Natural killer cell treated with Interleukin-12 subunit alpha and Interleukin-12 subunit beta and Interleukin-15 and Interleukin-18, amount 100 ng/mL, for 72 hours (primary cell): ENCODE measurements around the gene ADGRL2. TPM values are rescaled to one million over a fixed set of nuclear protein-coding genes. Genes with fewer than 3 reads are reported as not detected.
"Not testable (repeated sequence)": the region's sequence is repeated elsewhere in the genome, so short reads cannot be mapped to it uniquely, and the experiment has no call there.

Source experiments
- ATAC-seq, 2 donors: fragments of 150-1000 bp; cut with Tn5 transposase in 1 of 2; sonication (Bioruptor Pico), chemical (Tn5 transposase) in 1 of 2; 2 replicates each; pipeline ENCODE4 v1.10.0; 2021
- DNase-seq: peaks from one replicate; pipeline ENCODE4 v3.0.0; 2022; ENCODE audit warnings: low spot score
- H3K27ac Mint-ChIP-seq, 2 donors: 1 replicate in 1 of 2; 2 replicates in 1 of 2; pipeline ENCODE4 v1.8.0; 2022; ENCODE audit warnings: mixed read lengths in 2 of 2, mild to moderate bottlenecking in 1 of 2, moderate library complexity in 1 of 2
- H3K27me3 Mint-ChIP-seq, 2 donors: 1 replicate in 1 of 2; 2 replicates in 1 of 2; pipeline ENCODE4 v1.8.0; 2022; ENCODE audit warnings: mixed read lengths in 2 of 2
- H3K36me3 Mint-ChIP-seq: one replicate; pipeline ENCODE4 v1.8.0; 2022; ENCODE audit warnings: mixed read lengths
- H3K4me1 Mint-ChIP-seq, 2 donors: 1 replicate in 1 of 2; 2 replicates in 1 of 2; pipeline ENCODE4 v1.8.0; 2022; ENCODE audit warnings: low read depth in 2 of 2, mixed read lengths in 2 of 2, mild to moderate bottlenecking in 1 of 2
- H3K4me3 Mint-ChIP-seq: one replicate; pipeline ENCODE4 v1.8.0; 2022; ENCODE audit warnings: mixed read lengths
- H3K9me3 Mint-ChIP-seq: 2 replicates; pipeline ENCODE4 v1.8.0; 2022; ENCODE audit warnings: mixed read lengths
- total RNA-seq, 2 donors: library from RNA; stranded (reverse); gene quantifications; one replicate each; pipeline ENCODE4 v1.2.3, GENCODE V29; 2022

ADGRL2 gene
- total RNA-seq, 2 donors from 2014 or later: 0.43 TPM; not detected in 1

GRCh38 chr1:81878538-81878937, 77.8 kb downstream of the ADGRL2 start:
- DNase-seq: no peak
- ATAC-seq: no peak
- Mint-ChIP-seq H3K4me1 (no peaks in the 10 kb centered on the region), H3K36me3 (peaks cover 7% of the 10 kb centered on the region), H3K4me3 (no peak overlapping the region), H3K9me3 (peaks cover 12% of the 10 kb centered on the region), H3K27me3 (no peaks in the 10 kb centered on the region), H3K27ac (no peak overlapping the region)

GRCh38 chr1:81880781-81881180, 80.0 kb downstream of the ADGRL2 start:
- Mint-ChIP-seq H3K27me3 (no peaks in the 10 kb centered on the region), H3K4me1 (no peaks in the 10 kb centered on the region), H3K36me3 (peaks cover 7% of the 10 kb centered on the region), H3K4me3 (no peak overlapping the region), H3K9me3 (peaks cover 9% of the 10 kb centered on the region), H3K27ac (no peak overlapping the region)
- ATAC-seq: no peak
- no peak for DNase-seq

DNA sequence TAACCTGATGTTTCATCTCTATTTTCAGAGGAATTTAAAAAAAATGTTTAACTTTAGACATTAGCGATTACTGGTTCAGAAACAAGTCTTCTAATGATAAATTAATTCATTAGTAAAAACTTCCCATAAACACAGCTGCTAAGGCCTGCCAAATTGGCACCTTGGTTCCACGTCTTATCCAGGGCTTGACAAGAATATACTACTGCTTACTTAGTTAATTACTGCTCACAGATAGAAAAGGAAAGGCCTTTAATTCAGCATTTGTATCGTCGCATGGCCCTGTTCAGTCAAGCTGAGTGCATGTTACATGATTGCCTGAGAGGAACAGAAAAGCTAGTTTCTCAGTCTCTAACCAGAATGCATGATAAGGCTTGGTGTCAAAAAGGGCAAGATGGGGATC, 84.6 kb downstream of the ADGRL2 start:
- peaks cover 7% of the 10 kb centered on the region for H3K36me3 Mint-ChIP-seq
- H3K9me3 Mint-ChIP-seq: peaks cover 9% of the 10 kb centered on the region
- no peak overlapping the region for H3K27ac Mint-ChIP-seq
- ATAC-seq (no peak), DNase-seq (no peak)
- no peak overlapping the region for H3K4me3 Mint-ChIP-seq
- H3K27me3 Mint-ChIP-seq: no peaks in the 10 kb centered on the region
- no peaks in the 10 kb centered on the region for H3K4me1 Mint-ChIP-seq

GRCh38 chr1:81886292-81886691, 85.6 kb downstream of the ADGRL2 start:
- not testable (repeated sequence) for H3K4me1 Mint-ChIP-seq, H3K27me3 Mint-ChIP-seq, H3K36me3 Mint-ChIP-seq, H3K27ac Mint-ChIP-seq, DNase-seq, H3K9me3 Mint-ChIP-seq, H3K4me3 Mint-ChIP-seq, ATAC-seq

- Mint-ChIP-seq H3K4me3 (no peak overlapping the region), H3K4me1 (no peaks in the 10 kb centered on the region), H3K27ac (no peak overlapping the region), H3K9me3 (no peaks in the 10 kb centered on the region), H3K36me3 (no peaks in the 10 kb centered on the region), H3K27me3 (no peaks in the 10 kb centered on the region)
- no peak for ATAC-seq
- no peak for DNase-seq
These were observed 86.8 kb downstream of the ADGRL2 start for GRCh38 chr1:81887421-81888144.

DNA sequence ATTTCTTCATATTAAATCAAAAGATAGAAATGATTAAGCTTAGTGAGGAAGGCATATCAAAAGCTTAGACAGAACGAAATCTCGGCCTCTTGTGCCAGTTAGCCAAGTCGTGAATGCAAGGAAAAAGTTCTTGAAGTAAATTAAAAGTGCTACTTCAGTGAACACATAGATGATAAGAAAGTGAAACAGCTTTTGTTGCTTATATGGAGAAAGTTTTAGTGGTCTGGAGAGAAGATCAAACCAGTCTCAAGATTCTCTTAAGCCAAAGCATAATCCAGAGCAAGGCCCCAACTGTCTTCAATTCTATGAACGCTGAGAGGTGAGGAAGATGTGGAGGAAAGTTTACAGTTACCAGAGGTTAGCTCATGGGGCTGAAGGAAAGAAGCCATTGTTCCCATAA, 88.4 kb downstream of the ADGRL2 start:
- Mint-ChIP-seq H3K4me3 (no peak overlapping the region), H3K9me3 (no peaks in the 10 kb centered on the region)
- no peak for ATAC-seq

DNA sequence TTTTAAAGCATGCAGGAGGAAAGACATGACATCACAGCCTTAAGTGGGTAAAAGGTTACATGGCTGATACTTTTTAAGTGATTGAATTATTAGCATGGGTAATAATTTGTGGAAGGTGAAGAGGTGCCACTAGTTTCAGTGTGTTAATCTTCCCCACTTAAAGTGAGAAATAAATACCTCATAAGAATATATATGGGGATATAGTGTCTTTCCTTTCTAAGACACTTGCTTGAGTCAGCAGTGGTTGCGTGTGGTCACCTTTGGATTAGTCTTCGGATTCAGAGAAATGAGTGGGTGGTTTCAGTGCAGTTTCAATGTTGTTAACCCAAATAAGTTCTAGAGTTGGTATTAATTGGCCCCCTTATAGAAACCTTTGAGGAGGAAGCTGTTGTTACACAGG, 94.1 kb downstream of the ADGRL2 start:
- Mint-ChIP-seq H3K36me3 (no peaks in the 10 kb centered on the region), H3K4me1 (no peaks in the 10 kb centered on the region), H3K27me3 (no peaks in the 10 kb centered on the region), H3K27ac (no peak overlapping the region), H3K4me3 (no peak overlapping the region), H3K9me3 (no peaks in the 10 kb centered on the region)
- ATAC-seq (no peak), DNase-seq (no peak)

More for the DNA sequence above, 88.4 kb downstream of the ADGRL2 start:
- Mint-ChIP-seq H3K27me3 (no peaks in the 10 kb centered on the region), H3K36me3 (no peaks in the 10 kb centered on the region), H3K4me1 (no peaks in the 10 kb centered on the region), H3K27ac (no peak overlapping the region)
- DNase-seq: no peak

DNA sequence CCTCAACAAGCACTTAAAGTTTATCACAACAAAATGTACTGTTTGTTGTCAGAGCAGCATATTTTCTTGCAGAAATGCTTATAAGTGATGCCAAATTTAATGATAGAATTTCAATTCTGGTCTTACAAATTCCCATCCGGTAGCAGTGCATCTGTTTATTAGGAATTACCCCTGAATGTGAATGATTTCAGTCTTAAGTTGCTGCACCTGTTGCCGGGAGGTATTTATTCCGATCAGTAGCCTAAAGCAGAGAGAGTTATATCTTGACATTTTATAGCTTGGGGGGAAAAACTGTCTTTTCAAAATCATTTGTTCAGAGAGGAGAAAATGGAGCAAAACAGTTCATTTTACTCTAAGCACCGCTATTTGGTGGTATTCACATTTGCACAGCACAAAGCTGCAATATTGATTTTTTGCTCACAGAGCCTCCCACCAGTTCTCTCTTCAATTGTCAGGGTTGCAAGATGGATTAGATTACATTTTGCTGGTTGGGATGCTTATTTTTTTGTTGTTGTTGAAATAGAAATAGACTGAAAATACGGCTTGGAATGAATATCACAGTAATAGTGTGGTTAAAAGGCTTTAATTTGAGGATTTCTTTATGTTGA, 98.6 kb downstream of the ADGRL2 start:
- DNase-seq (no peak), ATAC-seq (no peak)
- Mint-ChIP-seq H3K36me3 (no peaks in the 10 kb centered on the region), H3K27me3 (no peaks in the 10 kb centered on the region), H3K4me1 (no peaks in the 10 kb centered on the region), H3K27ac (no peak overlapping the region), H3K9me3 (peaks cover 8% of the 10 kb centered on the region), H3K4me3 (no peak overlapping the region)

- no peak for DNase-seq
- Mint-ChIP-seq H3K27ac (no peak overlapping the region), H3K4me3 (no peak overlapping the region), H3K9me3 (no peaks in the 10 kb centered on the region), H3K27me3 (no peaks in the 10 kb centered on the region), H3K36me3 (no peaks in the 10 kb centered on the region), H3K4me1 (no peaks in the 10 kb centered on the region)
- no peak for ATAC-seq
These were observed 106.8 kb downstream of the ADGRL2 start for GRCh38 chr1:81907575-81907974.

DNA sequence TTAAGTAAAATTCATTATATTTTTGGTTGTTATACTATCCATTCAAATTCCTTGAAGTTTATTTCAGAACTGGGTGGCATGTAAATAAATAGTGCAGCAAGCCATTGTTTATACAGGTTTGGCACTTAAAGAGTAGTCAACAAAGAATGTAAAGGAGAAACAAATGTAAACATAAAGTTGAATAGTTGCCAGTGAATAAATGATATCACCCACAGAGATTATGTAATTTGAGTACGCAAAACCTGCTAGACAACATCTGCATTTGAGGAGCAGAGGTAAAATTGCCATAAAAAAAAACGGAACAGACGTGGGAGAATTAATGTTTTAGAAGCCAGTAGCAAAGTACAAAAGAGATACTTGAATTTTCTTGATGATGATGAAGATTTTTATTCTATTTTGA, 111.6 kb downstream of the ADGRL2 start:
- H3K27me3 Mint-ChIP-seq: no peaks in the 10 kb centered on the region
- no peak overlapping the region for H3K4me3 Mint-ChIP-seq
- H3K27ac Mint-ChIP-seq: no peak overlapping the region
- no peak for ATAC-seq
- no peak for DNase-seq
- no peaks in the 10 kb centered on the region for H3K4me1 Mint-ChIP-seq
- no peaks in the 10 kb centered on the region for H3K9me3 Mint-ChIP-seq
- no peaks in the 10 kb centered on the region for H3K36me3 Mint-ChIP-seq

GRCh38 chr1:81915937-81916336, 115.2 kb downstream of the ADGRL2 start:
- Mint-ChIP-seq H3K36me3 (no peaks in the 10 kb centered on the region), H3K4me1 (no peaks in the 10 kb centered on the region), H3K4me3 (no peak overlapping the region), H3K27me3 (no peaks in the 10 kb centered on the region), H3K27ac (no peak overlapping the region), H3K9me3 (no peaks in the 10 kb centered on the region)
- DNase-seq: no peak
- no peak for ATAC-seq

GRCh38 chr1:81920245-81920740, 119.6 kb downstream of the ADGRL2 start:
- peaks cover 4% of the 10 kb centered on the region for H3K9me3 Mint-ChIP-seq

DNA sequence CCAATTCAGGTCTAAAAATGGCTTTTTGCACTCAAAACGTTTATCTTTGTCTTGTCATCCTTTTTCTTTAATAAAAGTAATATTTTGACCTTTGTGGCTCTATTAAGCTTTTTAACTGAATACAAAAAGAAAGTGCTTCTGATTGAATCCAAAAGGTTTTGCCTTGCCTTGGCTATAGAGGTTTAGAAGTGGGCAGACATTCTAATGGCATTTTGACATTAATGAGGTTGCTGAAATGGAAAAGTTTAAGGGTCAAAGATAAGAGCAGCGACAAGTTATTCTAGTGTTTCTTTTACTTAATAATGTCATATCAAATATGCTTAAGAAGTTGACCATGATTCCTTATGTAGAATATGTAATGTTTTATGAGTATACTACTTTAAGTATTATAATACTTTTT, 120.2 kb downstream of the ADGRL2 start:
- Mint-ChIP-seq H3K4me1 (no peaks in the 10 kb centered on the region), H3K4me3 (no peak overlapping the region), H3K27ac (no peak overlapping the region), H3K27me3 (no peaks in the 10 kb centered on the region), H3K9me3 (peaks cover 4% of the 10 kb centered on the region), H3K36me3 (no peaks in the 10 kb centered on the region)
- DNase-seq (no peak), ATAC-seq (no peak)

More at GRCh38 chr1:81920245-81920740, 119.6 kb downstream of the ADGRL2 start:
- H3K4me3 Mint-ChIP-seq: no peak overlapping the region
- DNase-seq (no peak), ATAC-seq (no peak)
- no peaks in the 10 kb centered on the region for H3K36me3 Mint-ChIP-seq
- no peak overlapping the region for H3K27ac Mint-ChIP-seq
- no peaks in the 10 kb centered on the region for H3K27me3 Mint-ChIP-seq
- no peaks in the 10 kb centered on the region for H3K4me1 Mint-ChIP-seq

DNA sequence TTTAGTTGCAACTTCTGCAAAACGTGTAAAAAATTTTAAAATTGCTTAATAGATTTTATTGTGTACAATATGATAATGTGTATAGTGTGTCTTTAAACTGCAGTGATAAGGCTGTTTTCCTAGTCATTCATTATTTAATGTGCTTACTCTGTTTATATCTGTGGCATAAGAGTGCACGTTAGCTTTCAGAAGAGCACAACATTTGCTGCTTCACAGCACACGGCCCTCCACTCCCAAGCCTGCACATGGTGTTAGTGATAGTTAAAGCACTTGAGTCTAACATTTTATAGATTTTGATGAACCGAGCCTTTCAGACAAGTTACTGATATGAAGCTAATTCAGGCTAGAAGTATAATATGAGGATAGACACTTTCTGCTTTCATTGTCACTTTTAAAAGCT, 120.6 kb downstream of the ADGRL2 start:
- Mint-ChIP-seq H3K27ac (no peak overlapping the region), H3K4me1 (no peaks in the 10 kb centered on the region), H3K36me3 (no peaks in the 10 kb centered on the region), H3K9me3 (peaks cover 4% of the 10 kb centered on the region), H3K4me3 (no peak overlapping the region), H3K27me3 (no peaks in the 10 kb centered on the region)
- DNase-seq: no peak
- ATAC-seq: no peak
